ENCODE results near the gene KRTAP1-4.
"Not testable (repeated sequence)": the region's sequence is repeated elsewhere in the genome, so short reads cannot be mapped to it uniquely, and the experiment has no call there.

The KRTAP1-4 gene

DNA sequence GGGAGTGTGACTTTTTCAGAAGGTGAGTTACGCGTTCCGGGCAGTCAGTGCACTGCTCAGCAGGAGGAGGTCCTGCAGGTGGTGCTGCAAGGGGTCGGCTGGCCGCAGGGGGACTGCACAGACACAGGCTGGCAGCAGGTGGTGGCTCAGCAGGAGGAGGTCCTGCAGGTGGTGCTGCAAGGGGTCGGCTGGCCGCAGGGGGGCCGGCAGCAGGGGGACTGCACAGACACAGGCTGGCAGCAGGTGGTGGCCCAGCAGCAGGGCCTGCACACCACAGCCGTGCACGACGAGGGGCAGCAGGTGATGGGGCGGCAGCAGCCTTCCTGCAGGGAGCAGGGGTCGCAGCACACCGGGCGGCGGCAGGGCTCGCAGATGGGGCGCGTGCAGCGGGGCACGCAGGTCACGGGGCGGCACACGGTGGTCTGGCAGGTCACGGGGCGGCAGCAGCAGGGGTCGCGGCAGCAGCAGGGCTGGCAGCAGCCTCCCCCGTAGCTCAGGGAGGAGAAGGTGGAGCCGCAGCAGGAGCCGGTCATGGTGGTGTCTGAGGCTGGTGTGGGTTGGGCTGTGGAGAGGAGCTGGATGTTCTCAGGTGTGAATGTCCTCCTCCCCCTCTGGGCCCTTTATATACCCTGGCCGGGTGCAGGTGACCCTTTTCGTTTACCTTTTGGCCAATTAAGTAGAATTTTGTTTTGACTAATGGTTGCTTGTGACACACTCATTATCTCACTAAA is 16.9 kb upstream of the KRTAP1-4 start, which contains the start of gene KRTAP2-1:
KRTAP2-1 (minus strand) TSS at position 582 of the 731 bp plus-strand sequence; CDS start at position 533, 49 bp downstream.
- DNase-seq, result not testable (repeated sequence)

DNA sequence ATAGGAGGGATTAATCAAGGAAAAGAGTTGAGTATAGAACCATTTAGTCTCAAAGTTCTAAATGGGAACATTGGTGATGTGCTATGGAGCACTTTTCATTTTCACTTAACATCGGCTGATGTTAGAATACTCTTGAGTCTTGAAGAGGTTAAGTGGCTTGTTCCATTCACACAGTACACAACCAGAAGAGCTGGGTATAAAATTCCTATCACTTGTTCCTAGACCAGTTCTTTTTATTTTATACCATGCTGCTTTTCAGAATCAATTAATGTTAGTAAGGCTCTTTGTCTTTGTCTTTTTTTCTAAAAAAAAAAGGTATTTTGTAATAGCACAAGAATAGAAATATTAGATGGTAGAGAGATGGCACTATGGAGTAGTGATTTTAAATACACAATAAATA is 13.0 kb upstream of the KRTAP1-4 start:
- DNase-seq, result no peak

DNA sequence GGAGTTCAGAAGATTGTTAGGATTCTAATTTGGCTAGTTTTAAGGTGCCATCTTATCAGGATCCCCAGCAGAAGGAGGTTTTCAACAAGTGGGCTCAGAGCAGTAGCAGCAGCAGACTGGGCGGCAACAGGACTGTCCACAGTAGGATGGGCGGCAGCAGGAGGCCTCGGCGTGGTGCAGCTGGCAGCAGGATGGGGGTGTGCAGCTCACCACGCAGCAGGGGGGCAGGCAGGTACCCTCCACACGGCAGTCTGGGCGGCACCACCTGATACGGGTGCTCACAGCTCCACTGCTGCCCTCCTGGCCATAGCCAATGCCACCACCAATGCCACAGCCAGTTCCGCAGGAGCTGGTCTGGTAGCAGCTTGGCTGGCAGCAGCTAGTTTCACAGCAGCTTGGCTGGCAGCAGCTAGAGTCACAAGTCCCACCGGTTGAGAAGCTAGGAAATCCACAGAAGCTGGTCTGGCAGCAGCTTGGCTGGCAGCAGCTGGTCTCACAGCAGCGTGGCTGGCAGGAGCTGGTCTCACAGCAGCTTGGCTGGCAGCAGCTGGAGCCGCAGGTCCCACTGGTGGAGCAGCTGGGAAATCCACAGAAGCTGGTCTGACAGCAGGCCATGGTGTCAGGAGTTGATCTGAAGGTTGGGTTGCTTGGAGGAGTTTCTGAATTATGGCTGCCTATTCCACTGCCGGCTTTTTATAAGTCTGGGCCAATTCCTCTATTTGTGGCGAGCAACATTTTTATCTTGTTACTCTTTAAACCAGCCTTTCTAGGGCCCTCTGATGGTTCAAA is 11.0 kb upstream of the KRTAP1-4 start, which contains the start of gene KRTAP1-1:
KRTAP1-1 (minus strand) TSS at position 668 of the 789 bp plus-strand sequence; CDS start at position 615, 53 bp downstream.
- not testable (repeated sequence) for DNase-seq

DNA sequence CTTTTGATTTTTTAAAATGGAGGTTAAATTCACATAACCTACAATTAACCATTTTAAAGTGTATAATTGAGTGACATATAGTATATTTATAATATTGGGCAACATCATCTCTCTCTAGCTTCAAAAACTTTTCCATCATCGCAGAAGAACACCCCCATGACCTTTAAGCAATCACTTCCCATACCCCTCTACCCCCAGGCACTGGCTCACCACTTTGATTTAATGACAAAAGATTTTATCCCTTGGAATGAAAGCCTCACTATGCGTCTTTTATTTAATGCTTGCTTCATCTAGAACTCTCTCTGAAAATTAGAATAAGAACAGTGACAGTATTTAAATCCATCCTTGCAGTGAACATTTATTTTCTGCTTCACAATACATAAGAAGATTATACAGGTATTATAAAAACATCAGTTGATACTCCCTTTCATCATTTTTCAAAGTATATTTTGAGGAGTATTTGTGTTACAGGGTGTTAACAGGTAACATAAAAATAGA is 7.9 kb upstream of the KRTAP1-4 start:
- DNase-seq, result no peak

DNA sequence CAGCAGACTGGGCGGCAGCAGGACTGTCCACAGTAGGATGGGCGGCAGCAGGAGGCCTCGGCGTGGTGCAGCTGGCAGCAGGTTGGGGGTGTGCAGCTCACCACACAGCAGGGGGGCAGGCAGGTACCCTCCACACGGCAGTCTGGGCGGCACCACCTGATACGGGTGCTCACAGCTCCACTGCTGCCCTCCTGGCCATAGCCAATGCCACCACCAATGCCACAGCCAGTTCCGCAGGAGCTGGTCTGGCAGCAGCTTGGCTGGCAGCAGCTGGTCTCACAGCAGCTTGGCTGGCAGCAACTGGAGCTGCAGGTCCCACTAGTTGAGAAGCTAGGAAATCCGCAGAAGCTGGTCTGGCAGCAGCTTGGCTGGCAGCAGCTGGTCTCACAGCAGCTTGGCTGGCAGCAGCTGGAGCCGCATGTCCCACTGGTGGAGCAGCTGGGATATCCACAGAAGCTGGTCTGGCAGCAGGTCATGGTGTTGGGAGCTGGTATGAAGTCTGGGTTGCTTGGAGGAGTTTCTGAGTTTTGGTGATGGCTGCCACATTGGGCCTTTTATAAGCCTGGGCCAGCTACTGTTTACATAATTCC is 4.4 kb upstream of the KRTAP1-4 start, which contains the start of gene KRTAP1-3:
KRTAP1-3 (minus strand) TSS at position 529 of the 590 bp plus-strand sequence; CDS start at position 476, 53 bp downstream.
- DNase-seq, result not testable (repeated sequence)

DNA sequence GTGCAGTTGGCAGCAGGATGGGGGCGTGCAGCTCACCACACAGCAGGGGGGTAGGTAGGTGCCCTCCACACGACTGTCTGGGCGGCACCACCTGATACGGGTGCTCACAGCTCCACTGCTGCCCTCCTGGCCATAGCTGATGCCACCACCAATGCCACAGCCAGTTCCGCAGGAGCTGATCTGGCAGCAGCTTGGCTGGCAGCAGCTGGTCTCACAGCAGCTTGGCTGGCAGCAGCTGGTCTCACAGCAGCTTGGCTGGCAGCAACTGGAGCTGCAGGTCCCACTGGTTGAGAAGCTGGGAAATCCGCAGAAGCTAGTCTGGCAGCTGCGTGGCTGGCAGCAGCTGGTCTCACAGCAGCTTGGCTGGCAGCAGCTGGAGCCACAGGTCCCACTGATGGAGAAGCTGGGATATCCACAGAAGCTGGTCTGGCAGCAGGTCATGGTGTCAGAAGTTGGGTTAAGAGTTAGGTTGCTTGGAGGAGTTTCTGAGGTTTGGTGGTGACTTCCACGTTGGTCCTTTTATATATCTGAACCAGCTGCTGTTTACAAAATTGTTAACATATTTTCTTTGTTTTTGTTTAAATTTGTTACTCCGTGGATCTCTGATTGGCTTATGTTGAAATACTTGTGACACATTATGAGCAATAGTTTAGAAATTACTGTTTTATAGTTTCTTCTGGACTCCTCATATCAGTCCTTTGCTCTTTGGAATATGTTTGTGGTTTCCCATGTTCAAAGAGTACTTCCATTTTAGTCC is 3.1 kb downstream of the KRTAP1-4 start, which contains the start of gene KRTAP1-5:
KRTAP1-5 (minus strand) TSS at position 494 of the 757 bp plus-strand sequence; CDS start at position 441, 53 bp downstream.
- DNase-seq, result no peak

DNA sequence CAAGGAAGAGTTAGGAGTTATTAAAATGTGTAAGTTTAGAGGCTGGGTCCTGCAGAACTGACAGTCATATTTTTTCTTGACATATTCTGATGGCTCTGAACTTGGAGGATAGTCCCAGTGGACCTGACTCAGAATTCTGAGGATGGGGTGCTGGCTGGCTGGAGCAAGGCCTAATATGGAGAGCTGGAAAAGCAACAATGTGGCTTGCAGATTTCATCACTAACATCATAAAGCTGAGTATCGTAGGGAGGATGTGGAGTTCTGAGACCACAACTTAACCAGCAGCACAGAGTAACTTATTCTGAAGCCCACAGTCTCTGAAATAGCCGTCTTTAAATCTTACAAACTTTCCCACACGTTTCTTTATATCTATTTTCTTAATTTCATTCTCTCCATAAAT is 5.3 kb downstream of the KRTAP1-4 start:
- no peak for DNase-seq

DNA sequence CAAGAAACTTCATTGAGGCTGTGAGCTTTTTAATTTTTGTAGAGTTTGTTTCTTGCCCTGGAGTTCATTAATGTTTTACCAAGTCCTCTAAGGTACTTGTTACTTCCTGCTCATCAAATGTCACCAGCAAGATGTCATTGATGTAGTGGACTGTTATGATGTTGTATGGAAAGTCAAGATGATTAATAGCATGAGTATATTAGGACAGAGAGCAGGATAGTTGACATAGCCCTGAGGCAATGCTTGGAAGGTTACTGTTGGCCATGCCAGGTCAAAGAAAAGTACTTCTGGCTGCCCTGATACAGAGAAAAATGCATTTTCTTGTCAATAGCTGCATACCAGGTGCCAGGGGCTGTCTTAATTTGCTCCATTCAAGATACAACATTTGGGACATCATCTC is 9.7 kb downstream of the KRTAP1-4 start:
- DNase-seq, result no peak

DNA sequence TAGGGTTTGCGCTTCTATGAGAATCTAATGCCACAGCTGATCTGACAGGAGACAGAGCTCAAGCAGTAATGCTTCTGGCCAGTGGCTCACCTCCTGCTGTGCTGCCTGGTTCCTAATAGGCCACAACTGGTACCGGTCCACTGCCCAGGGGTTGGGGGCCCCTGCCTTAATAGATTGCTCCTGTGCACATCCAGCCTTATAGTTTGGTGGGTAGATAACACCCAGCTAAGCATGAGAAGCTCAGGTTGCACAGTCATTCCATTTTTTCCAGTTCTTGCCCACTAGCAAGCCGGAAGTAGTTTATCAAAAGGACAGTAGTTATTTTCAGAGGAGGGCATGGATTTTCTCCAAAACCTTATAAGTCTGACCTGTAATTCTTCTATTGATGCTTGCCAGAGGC is 10.6 kb downstream of the KRTAP1-4 start:
- DNase-seq, result no peak

DNA sequence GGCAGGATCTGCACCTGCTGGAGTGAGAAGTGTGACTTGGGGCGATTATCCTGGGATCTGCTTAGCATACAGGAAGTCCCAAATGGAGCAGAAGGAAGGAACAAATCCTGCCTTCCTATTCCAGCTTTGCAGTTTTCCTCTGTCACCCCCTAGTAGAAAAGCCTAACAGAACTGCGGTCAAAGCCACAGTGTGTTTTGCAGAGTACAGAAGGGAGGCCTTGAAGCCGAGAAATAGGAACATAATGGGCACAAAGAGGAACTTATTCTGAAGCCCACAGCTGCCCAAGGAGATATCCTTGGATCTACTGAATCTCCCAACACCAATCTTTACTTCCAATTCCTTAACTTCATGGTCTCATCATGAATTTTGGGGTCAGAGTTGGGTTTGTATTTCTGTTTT is 11.5 kb downstream of the KRTAP1-4 start:
- no peak for DNase-seq

DNA sequence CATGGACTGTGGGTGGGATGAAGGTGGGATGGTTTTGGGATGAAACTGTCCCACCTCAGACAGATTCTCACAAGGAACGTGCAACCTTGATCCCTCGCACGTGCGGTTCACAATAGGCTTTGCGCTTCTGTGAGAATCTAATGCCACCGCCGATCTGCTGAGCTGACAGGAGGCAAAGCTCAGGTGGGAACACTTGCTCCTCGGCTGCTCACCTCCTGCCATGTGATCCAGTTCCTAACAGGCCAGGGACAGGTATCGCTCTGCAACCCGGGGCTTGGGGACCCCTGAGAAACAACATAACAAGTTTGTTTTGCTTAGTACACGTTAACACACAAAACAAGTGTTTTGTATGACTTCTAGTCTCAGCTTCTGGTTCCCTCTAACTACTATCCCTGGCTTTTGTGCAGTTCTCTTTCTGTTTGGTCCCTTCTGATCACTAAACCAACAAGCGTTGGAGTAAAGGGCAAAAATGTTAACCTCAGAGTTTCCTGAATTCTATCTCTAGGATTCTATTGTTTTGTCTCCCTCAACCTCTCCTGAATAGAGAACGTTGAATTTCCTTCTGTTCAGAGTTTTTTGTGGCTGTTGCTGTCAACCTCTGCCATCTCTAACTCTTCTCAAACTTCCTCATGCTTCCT is 13.3 kb downstream of the KRTAP1-4 start:
- DNase-seq, result no peak

DNA sequence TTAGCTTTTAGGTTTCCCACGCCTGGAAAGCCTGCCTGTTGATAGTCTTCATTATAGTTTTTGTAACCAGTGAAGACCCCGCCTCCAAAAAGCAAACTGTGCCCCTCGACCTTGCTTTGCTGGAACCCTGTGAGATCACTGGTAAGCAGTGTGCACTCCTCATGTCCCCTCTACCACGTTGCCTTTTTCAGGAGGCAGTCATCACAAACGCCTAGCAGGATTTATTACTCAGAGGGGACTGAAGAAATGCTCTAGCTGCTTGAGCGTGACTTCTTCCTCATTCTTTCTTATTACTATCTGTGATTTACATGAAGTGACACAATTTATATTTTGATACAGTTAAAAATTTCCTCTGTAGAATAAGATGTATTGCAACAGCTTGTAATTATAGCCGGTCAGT is 14.5 kb downstream of the KRTAP1-4 start:
- DNase-seq, result no peak

DNA sequence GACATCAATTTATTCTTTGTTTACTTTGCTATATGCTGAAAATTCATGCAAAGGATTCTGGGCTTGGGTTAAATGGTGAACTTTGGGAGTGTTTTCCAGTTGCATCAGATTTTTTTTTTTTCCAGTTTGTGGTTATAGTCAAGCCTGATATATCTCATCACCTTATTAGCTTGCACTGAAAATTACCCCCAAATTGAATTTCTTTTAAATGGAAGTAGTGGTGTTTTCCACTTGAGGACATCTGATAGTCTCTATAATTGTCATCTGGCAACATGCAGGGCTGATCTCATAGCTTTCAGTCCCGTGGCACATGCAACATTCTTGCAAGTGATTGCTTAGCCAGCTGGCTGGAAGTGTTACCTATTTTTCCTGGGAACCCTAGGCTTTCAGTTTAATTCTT is 16.4 kb downstream of the KRTAP1-4 start:
- no peak for DNase-seq

DNA sequence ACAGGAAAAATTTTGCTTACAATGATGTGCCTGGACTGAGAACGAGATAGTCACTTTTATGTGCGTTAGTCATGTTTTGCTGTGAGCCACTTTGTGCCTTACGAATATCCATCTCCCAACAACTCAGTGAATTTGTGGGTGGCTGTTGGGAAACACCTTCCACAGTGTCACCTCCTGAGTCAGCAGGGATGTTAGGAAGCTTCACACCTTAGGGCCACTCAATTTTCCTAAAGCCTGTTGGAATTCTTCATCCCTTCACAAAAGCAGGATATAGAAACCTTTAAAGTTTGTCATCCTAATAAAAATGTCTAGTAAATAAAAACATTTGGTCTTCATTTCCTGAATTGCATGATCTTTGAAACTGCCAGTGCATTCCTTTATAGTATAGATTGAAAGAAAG is 16.8 kb downstream of the KRTAP1-4 start:
- no peak for DNase-seq

DNA sequence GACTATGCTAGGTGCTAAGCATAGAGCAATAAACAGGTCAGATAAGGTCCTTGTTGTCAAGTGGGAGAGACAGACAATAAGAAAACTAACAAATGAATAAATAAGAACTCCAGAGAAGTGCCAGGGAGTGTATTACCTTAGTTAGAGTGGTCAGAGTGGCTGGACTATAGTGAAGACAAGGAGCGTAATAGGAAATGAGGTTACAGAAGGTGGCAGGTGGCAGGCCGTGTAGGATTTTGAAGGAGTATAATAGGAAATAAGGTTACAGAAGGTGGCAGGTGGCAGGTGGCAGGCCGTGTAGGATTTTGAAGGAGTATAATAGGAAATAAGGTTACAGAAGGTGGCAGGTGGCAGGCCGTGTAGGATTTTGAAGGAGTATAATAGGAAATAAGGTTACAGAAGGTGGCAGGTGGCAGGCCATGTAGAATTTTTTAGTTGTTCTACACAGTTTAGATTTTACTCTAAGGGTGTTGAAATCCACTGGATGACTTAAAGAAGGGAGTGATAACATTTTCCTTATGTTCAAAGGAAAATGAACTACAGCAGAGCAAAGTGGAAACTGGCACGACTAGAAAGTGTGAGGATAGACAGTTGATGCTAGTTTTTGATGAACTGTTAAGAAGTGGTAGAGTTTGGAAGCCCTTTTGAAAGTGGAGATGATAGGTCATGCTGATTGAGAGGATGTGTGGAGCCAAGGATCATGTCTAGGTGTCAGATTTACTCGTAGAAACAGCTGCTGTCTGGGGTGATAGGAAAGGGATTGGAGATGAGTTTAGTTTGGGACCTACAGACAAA is 17.5 kb downstream of the KRTAP1-4 start:
- DNase-seq, result no peak

DNA sequence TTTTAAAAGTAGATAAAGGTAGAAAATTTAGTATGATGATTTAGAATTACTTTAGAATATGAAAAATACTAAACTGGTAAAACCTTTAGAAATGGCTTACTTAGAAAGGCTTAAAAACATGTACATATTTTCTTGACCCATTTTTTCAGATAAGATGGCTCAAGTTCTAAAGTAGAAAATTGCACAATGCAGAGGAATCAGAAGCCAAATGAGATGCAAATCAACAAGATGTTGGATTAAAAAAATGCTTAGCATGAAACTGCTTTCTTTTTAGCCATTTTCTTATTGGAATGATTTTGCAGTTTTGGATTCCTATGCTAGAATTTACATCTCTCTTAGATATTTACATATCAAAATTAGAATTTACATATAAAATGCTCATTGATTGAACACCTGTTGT is 19.6 kb downstream of the KRTAP1-4 start:
- DNase-seq, result no peak

DNA sequence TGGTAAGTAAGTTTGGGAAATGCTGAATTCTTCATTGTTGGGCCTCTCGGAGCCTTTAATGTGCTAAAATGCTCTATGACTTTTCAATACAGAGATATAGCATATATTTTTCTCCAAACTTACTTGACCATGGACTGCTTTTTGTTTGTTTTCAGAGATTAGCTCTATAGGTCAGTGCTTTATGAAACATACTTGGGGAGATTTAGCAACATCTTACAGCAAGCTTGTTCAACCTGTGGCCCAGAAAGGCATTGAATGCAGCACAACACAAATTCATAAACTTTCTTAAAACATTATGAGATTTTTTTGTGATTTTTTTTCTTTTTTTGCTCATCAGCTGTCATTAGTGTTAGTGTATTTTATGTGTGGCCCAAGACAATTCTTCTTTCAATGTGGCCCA is 20.1 kb downstream of the KRTAP1-4 start:
- no peak for DNase-seq

DNA sequence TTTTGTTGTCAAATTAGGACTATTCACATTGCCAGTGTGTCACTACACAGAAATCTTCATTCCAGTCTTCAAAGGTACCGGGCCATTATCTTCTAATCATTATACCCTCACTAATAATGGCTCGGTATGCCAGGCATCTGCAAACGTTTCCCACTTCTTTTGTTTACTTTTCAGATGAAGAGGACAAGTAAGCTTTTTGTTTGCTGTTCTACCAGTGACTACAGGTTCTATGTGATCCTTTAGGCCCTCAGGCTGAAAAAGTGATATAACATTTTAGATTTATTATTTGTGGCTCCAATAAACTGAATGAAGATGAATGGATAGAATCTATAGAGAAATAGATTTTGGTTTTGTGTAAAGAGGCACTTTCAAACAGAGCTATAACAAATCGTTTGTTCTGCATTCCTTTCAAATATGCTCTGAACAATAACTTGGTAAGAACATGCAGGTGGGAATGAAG is 20.7 kb downstream of the KRTAP1-4 start:
- DNase-seq, result no peak

DNA sequence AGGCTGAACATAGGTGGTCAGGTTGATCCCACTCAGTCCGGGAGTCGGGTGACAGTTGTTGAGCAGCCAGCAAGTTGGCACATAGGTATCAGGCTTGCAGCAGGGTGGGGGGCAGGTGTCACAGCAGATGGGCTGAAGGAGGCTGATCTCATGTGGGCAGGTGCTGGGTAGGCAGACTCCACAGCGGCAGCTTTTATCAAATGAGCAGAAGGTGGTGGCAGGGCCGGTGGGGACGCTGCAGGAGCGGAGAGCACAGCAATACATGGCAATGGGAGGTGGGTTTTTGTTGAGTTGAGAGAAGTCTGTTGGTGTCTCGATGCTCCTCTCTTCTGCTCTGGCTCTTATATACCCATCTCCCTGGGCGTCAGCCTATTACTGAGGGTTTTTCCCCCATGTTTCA is 21.2 kb downstream of the KRTAP1-4 start, which contains the start of gene KRTAP3-1:
KRTAP3-1 (minus strand) TSS at position 318 of the 400 bp plus-strand sequence; CDS start at position 264, 54 bp downstream.
- no peak for DNase-seq

DNA sequence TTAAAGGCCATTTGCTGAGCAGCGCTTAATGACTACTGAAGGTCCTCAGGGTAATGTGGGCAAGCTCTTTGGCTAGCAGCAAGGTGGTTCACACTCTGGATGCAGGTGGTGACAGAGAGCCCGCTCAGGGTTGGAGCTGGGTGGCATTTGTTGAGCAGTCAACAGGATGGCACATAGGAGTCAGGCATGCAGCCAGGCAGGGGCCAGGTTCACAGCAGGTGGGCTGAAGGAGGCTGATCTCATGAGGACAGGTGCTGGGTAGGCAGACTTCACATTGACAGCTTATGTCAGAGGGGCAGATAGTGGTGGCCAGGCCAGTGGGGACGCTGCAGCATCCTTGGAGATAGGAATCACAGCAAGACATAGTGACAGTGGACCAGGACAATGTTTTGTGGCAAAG is 25.6 kb downstream of the KRTAP1-4 start:
- no peak for DNase-seq

DNA sequence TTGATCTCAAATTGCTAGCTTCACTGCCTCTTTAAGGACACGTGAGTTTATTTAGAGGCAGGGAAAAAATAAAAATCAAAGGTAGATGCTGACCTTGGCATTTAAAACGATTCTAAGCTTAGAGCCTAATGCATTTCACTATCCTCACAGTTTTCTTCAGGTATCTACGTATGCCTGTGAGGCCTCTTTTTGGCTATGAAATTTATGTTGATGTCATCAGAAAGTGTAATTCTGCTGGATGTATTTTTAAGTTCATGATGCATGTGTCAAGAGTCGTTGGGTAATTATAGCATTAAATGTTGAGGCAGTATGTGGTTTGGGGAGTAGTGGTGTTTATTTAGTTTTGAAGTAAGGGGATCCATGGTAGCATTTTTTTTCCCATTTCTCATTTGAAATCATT is 26.1 kb downstream of the KRTAP1-4 start:
- DNase-seq, result no peak

All from T-helper 2 cell (primary cell).